22Rv1 (cell line): ENCODE data around the gene LNX2.

Experiments used
- ZFX ChIP-seq: fragments of 450-650 bp; IDR thresholded peaks from 2 replicates; pipeline ENCODE4 v1.6.1; 2017; ENCODE audit warnings: antibody characterized with exemption, borderline replicate concordance
- TF ChIP-seq, protein P1 (sequence below): fragments of 450-650 bp; IDR thresholded peaks from 2 replicates; pipeline ENCODE4 v1.5.1; 2017; ENCODE audit warnings: mild to moderate bottlenecking

- TF ChIP-seq, protein P1, sequence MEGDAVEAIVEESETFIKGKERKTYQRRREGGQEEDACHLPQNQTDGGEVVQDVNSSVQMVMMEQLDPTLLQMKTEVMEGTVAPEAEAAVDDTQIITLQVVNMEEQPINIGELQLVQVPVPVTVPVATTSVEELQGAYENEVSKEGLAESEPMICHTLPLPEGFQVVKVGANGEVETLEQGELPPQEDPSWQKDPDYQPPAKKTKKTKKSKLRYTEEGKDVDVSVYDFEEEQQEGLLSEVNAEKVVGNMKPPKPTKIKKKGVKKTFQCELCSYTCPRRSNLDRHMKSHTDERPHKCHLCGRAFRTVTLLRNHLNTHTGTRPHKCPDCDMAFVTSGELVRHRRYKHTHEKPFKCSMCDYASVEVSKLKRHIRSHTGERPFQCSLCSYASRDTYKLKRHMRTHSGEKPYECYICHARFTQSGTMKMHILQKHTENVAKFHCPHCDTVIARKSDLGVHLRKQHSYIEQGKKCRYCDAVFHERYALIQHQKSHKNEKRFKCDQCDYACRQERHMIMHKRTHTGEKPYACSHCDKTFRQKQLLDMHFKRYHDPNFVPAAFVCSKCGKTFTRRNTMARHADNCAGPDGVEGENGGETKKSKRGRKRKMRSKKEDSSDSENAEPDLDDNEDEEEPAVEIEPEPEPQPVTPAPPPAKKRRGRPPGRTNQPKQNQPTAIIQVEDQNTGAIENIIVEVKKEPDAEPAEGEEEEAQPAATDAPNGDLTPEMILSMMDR: no peak
- no peak for TF ChIP-seq ZFX
Observed at GRCh38 chr13:27660511-27660910, 40.2 kb upstream of the LNX2 start.
